ENCODE measurements around the gene KRTAP12-4. TPM values are rescaled to one million over a fixed set of nuclear protein-coding genes. Genes with fewer than 3 reads are reported as not detected.
"Not testable (repeated sequence)": the region's sequence is repeated elsewhere in the genome, so short reads cannot be mapped to it uniquely, and the experiment has no call there.

The KRTAP12-4 gene
- total and polyA plus RNA-seq, 5 donors from 2014 or later: not detected

DNA sequence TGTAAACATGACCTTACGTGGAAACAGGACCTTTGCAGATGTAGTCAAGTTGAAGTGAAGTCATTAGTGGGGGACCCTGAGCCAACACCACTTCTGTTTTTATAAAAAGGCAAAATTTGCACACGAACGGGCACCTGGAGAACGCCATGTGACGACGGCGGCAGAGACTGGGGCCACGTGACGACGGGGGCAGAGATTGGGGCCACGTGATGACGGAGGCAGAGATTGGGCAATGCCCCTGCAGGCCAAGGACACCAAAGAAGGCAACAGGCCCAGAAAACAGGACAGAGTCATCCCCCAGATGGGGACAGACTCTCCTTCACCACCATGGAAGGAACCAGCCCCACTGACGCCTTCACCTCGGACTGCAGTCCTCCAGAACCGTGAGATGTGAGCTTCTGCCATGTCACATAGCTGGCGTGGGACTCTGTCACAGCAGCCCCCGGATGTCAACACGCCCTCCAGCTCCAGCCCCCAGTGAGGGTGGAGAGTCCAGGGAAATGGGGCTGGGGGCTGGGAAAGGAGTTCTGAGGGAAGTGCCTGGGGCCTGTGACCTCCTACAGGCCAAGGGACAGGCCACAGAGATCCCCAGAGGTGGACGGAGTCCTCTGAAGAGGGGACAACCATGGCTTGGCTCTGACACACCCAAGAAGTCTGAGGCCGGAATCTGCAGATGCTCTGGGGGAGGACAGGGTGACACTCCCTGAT lies 4.0 kb downstream of the KRTAP12-4 start:
- H3K4me1 ChIP-seq (ENCODE audit: control insufficient read depth, insufficient read depth, low read length, poor library complexity, severe bottlenecking): no peaks in the 10 kb centered on the region
- Mint-ChIP-seq H3K4me1 (peaks cover 0 to 17% (median 0%) of the 10 kb centered on the region in 4 donors), H3K27me3 (peaks cover 4% of the 10 kb centered on the region), H3K4me3 (no peak overlapping the region), H3K36me3 (no peaks in the 10 kb centered on the region), H3K9me3 (peaks cover 0 to 5% (median 0%) of the 10 kb centered on the region in 7 donors), H3K27ac (peak overlapping the region in 1 of 3 donors; percentile 20)
- no peak overlapping the region for H3K27ac ChIP-seq (ENCODE audit: insufficient read depth, low read length, poor library complexity, severe bottlenecking)
- ATAC-seq (ENCODE audit: low read depth in 2 of 2): no peak
- DNase-seq: no peak
- no peak overlapping the region for H3K4me3 ChIP-seq (ENCODE audit: low read depth, low read length)
- H3K9me3 ChIP-seq (ENCODE audit: control insufficient read depth in 2 of 2, low read length in 2 of 2): peaks cover 1 to 2% of the 10 kb centered on the region in 2 experiments
- H3K27me3 ChIP-seq (ENCODE audit: control insufficient read depth, insufficient read depth, low read length): no peaks in the 10 kb centered on the region
- H3K36me3 ChIP-seq (ENCODE audit: control insufficient read depth, insufficient read depth, low read length): no peaks in the 10 kb centered on the region

DNA sequence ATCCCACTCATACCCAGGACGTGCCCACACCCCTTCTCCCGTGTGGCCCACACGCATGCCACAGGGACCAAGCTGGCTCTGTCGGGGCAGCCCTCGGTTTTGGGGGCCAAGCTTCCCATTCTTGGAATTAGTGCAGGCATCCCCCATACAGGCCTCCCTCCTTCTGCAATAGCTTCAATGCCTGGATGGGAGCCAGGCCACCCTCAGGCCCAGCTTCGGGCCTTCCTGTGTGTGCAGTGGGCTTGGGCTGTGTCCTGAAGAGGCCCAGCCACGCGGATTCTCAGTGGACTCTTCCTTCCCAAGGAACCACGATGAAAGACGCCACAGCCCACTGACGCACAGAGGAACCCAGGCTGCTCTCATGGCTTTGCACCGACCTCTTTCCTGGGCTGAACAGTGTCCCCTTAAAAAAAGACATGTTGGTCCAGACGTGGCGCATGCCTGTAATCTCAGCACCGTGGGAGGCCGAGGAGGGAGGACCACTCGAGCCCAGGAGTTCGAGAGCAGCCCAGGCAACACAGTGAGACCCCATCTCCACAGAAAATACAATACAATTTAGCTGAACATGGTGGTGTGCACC lies 4.8 kb downstream of the KRTAP12-4 start:
- Mint-ChIP-seq H3K27ac (no peak overlapping the region), H3K9me3 (peaks cover 0 to 12% (median 5%) of the 10 kb centered on the region in 7 donors), H3K4me3 (no peak overlapping the region), H3K36me3 (no peaks in the 10 kb centered on the region), H3K4me1 (peaks cover 0 to 11% (median 0%) of the 10 kb centered on the region in 4 donors), H3K27me3 (peaks cover 4% of the 10 kb centered on the region)
- Histone ChIP-seq H3K4me3 (ENCODE audit: low read depth, low read length) (no peak overlapping the region), H3K27ac (ENCODE audit: insufficient read depth, low read length, poor library complexity, severe bottlenecking) (no peak overlapping the region), H3K4me1 (ENCODE audit: control insufficient read depth, insufficient read depth, low read length, poor library complexity, severe bottlenecking) (no peaks in the 10 kb centered on the region), H3K9me3 (ENCODE audit: control insufficient read depth in 2 of 2, low read length in 2 of 2) (peaks cover 8 to 9% of the 10 kb centered on the region in 2 experiments), H3K36me3 (ENCODE audit: control insufficient read depth, insufficient read depth, low read length) (no peaks in the 10 kb centered on the region), H3K27me3 (ENCODE audit: control insufficient read depth, insufficient read depth, low read length) (no peaks in the 10 kb centered on the region)
- DNase-seq: no peak
- ATAC-seq (ENCODE audit: low read depth in 2 of 2): no peak

DNA sequence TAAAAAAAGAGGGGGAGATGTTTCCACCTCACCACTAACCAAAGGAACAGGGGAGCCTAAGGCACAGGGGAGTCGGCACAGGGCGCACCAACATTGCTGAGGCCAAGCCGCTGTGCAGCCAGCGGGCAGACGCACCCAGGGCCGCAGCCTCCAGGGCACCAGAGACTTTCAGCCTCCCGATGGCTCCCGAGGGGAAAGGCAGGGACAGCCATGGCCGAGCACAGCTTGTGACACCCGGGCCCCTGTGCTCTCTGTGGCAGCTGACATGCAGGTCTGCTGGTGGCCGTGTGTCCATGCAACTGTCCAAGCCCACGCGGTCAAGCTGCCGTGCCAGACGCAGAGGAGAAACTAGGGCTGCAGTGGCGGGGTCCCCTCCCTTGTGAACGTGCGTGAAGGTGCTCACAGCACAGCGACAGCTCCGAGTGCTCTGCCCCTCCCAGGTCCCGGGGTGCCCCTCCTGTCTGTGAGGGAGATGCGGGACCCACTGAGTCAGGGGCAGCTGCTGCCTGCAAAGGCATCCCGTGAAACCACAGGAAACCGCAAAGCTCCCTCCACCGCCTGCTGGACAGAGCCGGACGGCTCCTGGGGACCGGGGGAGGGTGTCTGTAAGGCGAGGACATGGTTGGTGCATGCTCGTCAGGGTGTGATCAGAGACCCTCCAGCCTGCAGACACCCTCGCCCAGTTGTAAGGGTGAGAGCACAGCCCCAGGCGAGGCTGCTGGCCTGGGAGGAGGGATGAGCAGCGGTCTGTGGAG lies 5.7 kb downstream of the KRTAP12-4 start:
- Mint-ChIP-seq H3K27ac (peak overlapping the region in 1 of 3 donors; percentile 26), H3K4me1 (peaks cover 0 to 3% (median 0%) of the 10 kb centered on the region in 4 donors), H3K9me3 (peaks cover 0 to 17% (median 6%) of the 10 kb centered on the region in 7 donors), H3K36me3 (no peaks in the 10 kb centered on the region), H3K27me3 (peaks cover 4% of the 10 kb centered on the region), H3K4me3 (no peak overlapping the region)
- DNase-seq: no peak
- H3K27me3 ChIP-seq (ENCODE audit: control insufficient read depth, insufficient read depth, low read length): no peaks in the 10 kb centered on the region
- H3K27ac ChIP-seq (ENCODE audit: insufficient read depth, low read length, poor library complexity, severe bottlenecking): no peak overlapping the region
- no peaks in the 10 kb centered on the region for H3K4me1 ChIP-seq (ENCODE audit: control insufficient read depth, insufficient read depth, low read length, poor library complexity, severe bottlenecking)
- no peaks in the 10 kb centered on the region for H3K36me3 ChIP-seq (ENCODE audit: control insufficient read depth, insufficient read depth, low read length)
- peaks cover 16 to 18% of the 10 kb centered on the region in 2 experiments for H3K9me3 ChIP-seq (ENCODE audit: control insufficient read depth in 2 of 2, low read length in 2 of 2)
- H3K4me3 ChIP-seq (ENCODE audit: low read depth, low read length): no peak overlapping the region
- no peak for ATAC-seq (ENCODE audit: low read depth in 2 of 2)

DNA sequence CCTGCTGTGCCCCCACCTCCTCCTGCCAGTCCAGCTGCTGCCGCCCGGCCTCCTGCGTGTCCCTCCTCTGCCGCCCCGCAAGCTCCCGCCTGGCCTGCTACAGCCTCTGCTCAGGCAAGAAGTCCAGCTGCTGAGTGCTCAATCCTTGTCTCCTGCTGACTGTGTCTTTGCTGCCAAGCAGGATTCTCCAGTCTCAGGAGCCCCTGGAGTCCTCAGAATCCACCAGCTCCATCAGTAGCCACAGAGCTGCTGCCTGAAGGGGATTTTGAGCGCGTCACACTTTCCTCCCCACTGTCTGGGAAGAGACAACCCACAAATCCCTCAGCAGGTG lies 7.3 kb downstream of the KRTAP12-4 start:
- DNase-seq (no peak), ATAC-seq (ENCODE audit: low read depth in 2 of 2) (no peak)
- peak overlapping the region in 1 of 3 donors; percentile 38 for H3K27ac Mint-ChIP-seq
- no peak overlapping the region for H3K4me3 ChIP-seq (ENCODE audit: low read depth, low read length)
- H3K9me3 Mint-ChIP-seq: peaks cover 4 to 27% (median 9%) of the 10 kb centered on the region in 7 donors
- no peak overlapping the region for H3K27ac ChIP-seq (ENCODE audit: insufficient read depth, low read length, poor library complexity, severe bottlenecking)
- H3K9me3 ChIP-seq (ENCODE audit: control insufficient read depth in 2 of 2, low read length in 2 of 2): peaks cover 19 to 20% of the 10 kb centered on the region in 2 experiments
- no peaks in the 10 kb centered on the region for H3K27me3 Mint-ChIP-seq
- H3K4me3 Mint-ChIP-seq: no peak overlapping the region
- H3K27me3 ChIP-seq (ENCODE audit: control insufficient read depth, insufficient read depth, low read length): no peaks in the 10 kb centered on the region
- no peaks in the 10 kb centered on the region for H3K4me1 ChIP-seq (ENCODE audit: control insufficient read depth, insufficient read depth, low read length, poor library complexity, severe bottlenecking)
- no peaks in the 10 kb centered on the region for H3K36me3 Mint-ChIP-seq
- H3K36me3 ChIP-seq (ENCODE audit: control insufficient read depth, insufficient read depth, low read length): no peaks in the 10 kb centered on the region
- H3K4me1 Mint-ChIP-seq: no peaks in the 10 kb centered on the region

DNA sequence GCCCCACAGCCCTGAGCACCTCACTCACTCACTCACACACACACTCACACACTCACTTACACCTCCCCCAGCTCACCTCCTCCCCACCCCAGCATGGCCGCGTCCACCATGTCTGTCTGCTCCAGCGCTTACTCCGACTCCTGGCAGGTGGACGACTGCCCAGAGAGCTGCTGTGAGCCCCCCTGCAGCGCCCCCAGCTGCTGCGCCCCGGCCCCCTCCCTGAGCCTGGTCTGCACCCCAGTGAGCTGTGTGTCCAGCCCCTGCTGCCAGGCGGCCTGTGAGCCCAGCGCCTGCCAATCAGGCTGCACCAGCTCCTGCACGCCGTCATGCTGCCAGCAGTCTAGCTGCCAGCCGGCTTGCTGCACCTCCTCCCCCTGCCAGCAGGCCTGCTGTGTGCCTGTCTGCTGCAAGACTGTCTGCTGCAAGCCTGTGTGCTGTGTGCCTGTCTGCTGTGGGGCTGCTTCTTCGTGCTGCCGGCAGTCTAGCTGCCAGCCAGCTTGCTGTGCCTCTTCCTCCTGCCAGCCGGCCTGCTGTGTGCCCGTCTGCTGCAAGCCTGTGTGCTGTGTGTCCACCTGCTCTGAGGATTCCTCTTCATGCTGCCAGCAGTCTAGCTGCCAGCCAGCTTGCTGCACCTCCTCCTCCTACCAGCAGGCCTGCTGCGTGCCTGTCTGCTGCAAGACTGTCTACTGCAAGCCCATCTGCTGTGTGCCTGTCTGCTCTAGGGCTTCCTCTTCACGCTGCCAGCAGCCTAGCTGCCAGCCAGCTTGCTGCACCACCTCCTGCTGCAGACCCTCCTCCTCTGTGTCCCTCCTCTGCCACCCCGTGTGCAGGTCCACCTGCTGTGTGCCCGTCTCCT lies 7.9 kb downstream of the KRTAP12-4 start, which contains the start of gene KRTAP10-11:
KRTAP10-11 (plus strand) TSS at position 49 of the 856 bp plus-strand sequence; CDS start at position 94, 45 bp downstream.
- not testable (repeated sequence) for ATAC-seq (ENCODE audit: low read depth in 2 of 2); H3K4me3 Mint-ChIP-seq; H3K36me3 Mint-ChIP-seq; H3K4me3 ChIP-seq (ENCODE audit: low read depth, low read length); DNase-seq; H3K4me1 ChIP-seq (ENCODE audit: control insufficient read depth, insufficient read depth, low read length, poor library complexity, severe bottlenecking); H3K4me1 Mint-ChIP-seq; H3K27me3 ChIP-seq (ENCODE audit: control insufficient read depth, insufficient read depth, low read length); H3K36me3 ChIP-seq (ENCODE audit: control insufficient read depth, insufficient read depth, low read length); H3K27ac ChIP-seq (ENCODE audit: insufficient read depth, low read length, poor library complexity, severe bottlenecking); H3K27me3 Mint-ChIP-seq
- H3K27ac Mint-ChIP-seq: peak within 1 kb of the TSS in 1 of 3 donors; percentile 38
- H3K9me3 ChIP-seq (ENCODE audit: control insufficient read depth in 2 of 2, low read length in 2 of 2): peaks cover 19 to 20% of the 10 kb centered on the region in 2 experiments
- H3K9me3 Mint-ChIP-seq: peaks cover 4 to 30% (median 11%) of the 10 kb centered on the region in 7 donors

DNA sequence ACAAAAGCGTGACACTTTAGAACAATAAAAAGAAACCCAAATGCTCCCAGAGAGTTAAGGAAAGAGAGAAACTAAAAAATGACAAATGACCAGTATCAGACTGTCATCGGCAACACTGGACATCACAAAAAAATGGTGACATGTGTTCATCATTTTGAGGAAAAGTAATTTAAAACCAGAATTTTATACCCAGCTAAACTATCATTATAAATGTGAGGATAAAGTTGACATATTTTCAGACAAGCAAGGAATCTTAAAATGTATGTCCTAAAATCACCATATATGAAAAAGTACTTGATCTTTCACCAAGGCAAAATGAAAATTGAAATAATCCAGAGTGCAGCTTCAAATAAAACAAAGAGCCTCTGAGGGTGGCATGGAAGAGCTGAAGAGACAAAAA lies 9.6 kb downstream of the KRTAP12-4 start:
- no peaks in the 10 kb centered on the region for H3K4me1 Mint-ChIP-seq
- H3K27ac Mint-ChIP-seq: no peak overlapping the region
- no peaks in the 10 kb centered on the region for H3K36me3 ChIP-seq (ENCODE audit: control insufficient read depth, insufficient read depth, low read length)
- H3K9me3 Mint-ChIP-seq: peaks cover 4 to 37% (median 17%) of the 10 kb centered on the region in 7 donors
- peak overlapping the region in 1 of 4 donors; percentile 68 for H3K4me3 Mint-ChIP-seq
- no peaks in the 10 kb centered on the region for H3K27me3 Mint-ChIP-seq
- no peaks in the 10 kb centered on the region for H3K4me1 ChIP-seq (ENCODE audit: control insufficient read depth, insufficient read depth, low read length, poor library complexity, severe bottlenecking)
- DNase-seq (no peak), ATAC-seq (ENCODE audit: low read depth in 2 of 2) (no peak)
- peaks cover 4% of the 10 kb centered on the region for H3K27me3 ChIP-seq (ENCODE audit: control insufficient read depth, insufficient read depth, low read length)
- H3K27ac ChIP-seq (ENCODE audit: insufficient read depth, low read length, poor library complexity, severe bottlenecking): no peak overlapping the region
- H3K4me3 ChIP-seq (ENCODE audit: low read depth, low read length): no peak overlapping the region
- H3K36me3 Mint-ChIP-seq: no peaks in the 10 kb centered on the region
- peaks cover 20 to 27% of the 10 kb centered on the region in 2 experiments for H3K9me3 ChIP-seq (ENCODE audit: control insufficient read depth in 2 of 2, low read length in 2 of 2)

DNA sequence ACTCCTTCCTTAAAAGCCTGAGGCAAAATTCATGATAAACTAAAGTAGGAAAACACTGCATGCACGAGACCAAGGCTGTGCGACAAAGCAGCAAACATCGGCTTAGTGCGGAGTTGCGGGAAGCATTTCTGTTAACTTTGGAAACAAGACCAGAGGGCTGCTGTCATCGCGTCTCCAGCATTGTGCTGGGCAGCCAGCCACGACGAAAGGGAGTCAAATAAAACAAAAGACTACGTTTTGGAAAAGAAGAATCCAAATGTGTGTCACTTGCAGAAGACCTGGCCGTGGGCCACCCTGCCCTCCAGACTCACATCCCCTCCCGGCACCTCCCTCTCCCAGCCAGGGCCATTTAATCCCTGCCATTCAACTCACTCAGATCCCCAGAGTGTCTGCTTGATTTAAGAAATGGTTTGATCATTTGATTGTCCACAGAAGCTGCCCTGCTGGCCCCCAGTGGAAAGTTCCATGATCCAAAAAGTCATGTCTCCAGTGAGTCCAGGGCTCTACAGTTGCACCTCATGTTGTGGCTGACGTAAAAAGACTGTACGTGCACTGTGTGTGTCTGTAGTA lies 10.6 kb downstream of the KRTAP12-4 start:
- H3K9me3 Mint-ChIP-seq: peaks cover 4 to 37% (median 17%) of the 10 kb centered on the region in 7 donors

More for the DNA sequence above, 10.6 kb downstream of the KRTAP12-4 start:
- Histone ChIP-seq H3K4me3 (ENCODE audit: low read depth, low read length) (no peak overlapping the region), H3K36me3 (ENCODE audit: control insufficient read depth, insufficient read depth, low read length) (no peaks in the 10 kb centered on the region), H3K9me3 (ENCODE audit: control insufficient read depth in 2 of 2, low read length in 2 of 2) (peaks cover 20 to 27% of the 10 kb centered on the region in 2 experiments), H3K27me3 (ENCODE audit: control insufficient read depth, insufficient read depth, low read length) (peaks cover 4% of the 10 kb centered on the region), H3K27ac (ENCODE audit: insufficient read depth, low read length, poor library complexity, severe bottlenecking) (no peak overlapping the region), H3K4me1 (ENCODE audit: control insufficient read depth, insufficient read depth, low read length, poor library complexity, severe bottlenecking) (no peaks in the 10 kb centered on the region)
- Mint-ChIP-seq H3K4me1 (no peaks in the 10 kb centered on the region), H3K27ac (peak overlapping the region in 1 of 3 donors; percentile 45), H3K36me3 (no peaks in the 10 kb centered on the region), H3K4me3 (no peak overlapping the region), H3K27me3 (no peaks in the 10 kb centered on the region)
- no peak for ATAC-seq (ENCODE audit: low read depth in 2 of 2)
- no peak for DNase-seq

Data from CD4-positive, CD25-positive, alpha-beta regulatory T cell (primary cell).